ENCODE data around the gene GAD2.

The GAD2 gene

GRCh38 chr10:26214551-26215395, 1.8 kb upstream of the GAD2 start:
- peaks cover 18% of the 10 kb centered on the region for H3K4me1 ChIP-seq (ENCODE audit: insufficient read depth, low read length)
- peak overlapping the region; percentile 63 for H3K9ac ChIP-seq (ENCODE audit: low read depth, low read length)
- no peaks in the 10 kb centered on the region for H3K36me3 ChIP-seq (ENCODE audit: insufficient read depth, low read length)
- no peaks in the 10 kb centered on the region for H3K9me3 ChIP-seq (ENCODE audit: control insufficient read depth, insufficient read depth, low read length)

- H3K4me1 ChIP-seq (ENCODE audit: insufficient read depth, low read length) = peaks cover 18% of the 10 kb centered on the region
- peak overlapping the region; percentile 63 for H3K9ac ChIP-seq (ENCODE audit: low read depth, low read length)
Measured at GRCh38 chr10:26215396-26215934, 1.1 kb upstream of the GAD2 start.

GRCh38 chr10:26215935-26216584, 514 bp upstream of the GAD2 start:
- Histone ChIP-seq H3K9ac (ENCODE audit: low read depth, low read length) (peak overlapping the region; percentile 63; the same call in 1 of the 2 replicates), H3K4me1 (ENCODE audit: insufficient read depth, low read length) (peaks cover 18% of the 10 kb centered on the region), H3K9me3 (ENCODE audit: control insufficient read depth, insufficient read depth, low read length) (no peaks in the 10 kb centered on the region), H3K36me3 (ENCODE audit: insufficient read depth, low read length) (no peaks in the 10 kb centered on the region)

More at GRCh38 chr10:26215396-26215934, 1.1 kb upstream of the GAD2 start:
- H3K9me3 ChIP-seq (ENCODE audit: control insufficient read depth, insufficient read depth, low read length) = no peaks in the 10 kb centered on the region
- H3K36me3 ChIP-seq (ENCODE audit: insufficient read depth, low read length) = no peaks in the 10 kb centered on the region

DNA sequence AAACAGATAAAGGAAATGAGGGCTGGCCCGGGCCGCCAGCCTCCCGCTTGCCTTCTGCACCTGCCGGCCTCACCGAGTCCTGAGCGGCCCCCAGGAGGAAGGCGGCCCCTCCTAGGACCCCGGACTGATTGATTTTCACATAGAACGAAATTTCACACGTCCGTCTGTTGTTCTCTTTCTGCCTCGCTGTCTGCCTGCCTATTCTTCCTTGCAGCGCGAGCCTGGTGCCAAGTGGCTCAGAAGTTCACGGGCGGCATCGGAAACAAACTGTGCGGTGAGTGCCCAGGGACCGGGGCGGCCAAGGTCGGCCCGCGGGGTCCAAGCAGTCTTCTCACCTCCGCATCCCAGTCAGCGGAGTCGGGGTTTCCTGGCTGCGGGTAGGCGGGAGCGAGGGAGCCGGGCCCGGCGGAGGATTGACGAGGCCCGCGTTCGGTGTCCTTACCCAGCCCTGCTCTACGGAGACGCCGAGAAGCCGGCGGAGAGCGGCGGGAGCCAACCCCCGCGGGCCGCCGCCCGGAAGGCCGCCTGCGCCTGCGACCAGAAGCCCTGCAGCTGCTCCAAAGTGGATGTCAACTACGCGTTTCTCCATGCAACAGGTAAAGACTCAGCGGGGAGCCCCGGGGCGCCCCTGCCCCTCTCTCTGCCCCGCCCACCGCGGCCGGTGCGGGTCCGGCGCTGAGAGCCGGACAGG, 967 bp downstream of the GAD2 start:
- no peaks in the 10 kb centered on the region for H3K9me3 ChIP-seq (ENCODE audit: control insufficient read depth, insufficient read depth, low read length)
- peaks cover 13% of the 10 kb centered on the region for H3K4me1 ChIP-seq (ENCODE audit: insufficient read depth, low read length)
- H3K36me3 ChIP-seq (ENCODE audit: insufficient read depth, low read length) = no peaks in the 10 kb centered on the region
- H3K9ac ChIP-seq (ENCODE audit: low read depth, low read length) = peak overlapping the region; percentile 63

- Histone ChIP-seq H3K9ac (ENCODE audit: low read depth, low read length) (no peak overlapping the region), H3K36me3 (ENCODE audit: insufficient read depth, low read length) (no peaks in the 10 kb centered on the region), H3K4me1 (ENCODE audit: insufficient read depth, low read length) (no peaks in the 10 kb centered on the region; the same call in none of the 2 replicates), H3K9me3 (ENCODE audit: control insufficient read depth, insufficient read depth, low read length) (no peaks in the 10 kb centered on the region)
Measured at GRCh38 chr10:26219676-26220075, 3.1 kb downstream of the GAD2 start.

GRCh38 chr10:26220901-26221300, 4.3 kb downstream of the GAD2 start:
- Histone ChIP-seq H3K4me1 (ENCODE audit: insufficient read depth, low read length) (no peaks in the 10 kb centered on the region; the same call in 1 of the 2 replicates), H3K36me3 (ENCODE audit: insufficient read depth, low read length) (no peaks in the 10 kb centered on the region), H3K9ac (ENCODE audit: low read depth, low read length) (no peak overlapping the region), H3K9me3 (ENCODE audit: control insufficient read depth, insufficient read depth, low read length) (no peaks in the 10 kb centered on the region)

GRCh38 chr10:26221541-26221940, 5.0 kb downstream of the GAD2 start:
- no peaks in the 10 kb centered on the region; the same call in 1 of the 2 replicates for H3K4me1 ChIP-seq (ENCODE audit: insufficient read depth, low read length)
- no peaks in the 10 kb centered on the region for H3K9me3 ChIP-seq (ENCODE audit: control insufficient read depth, insufficient read depth, low read length)
- no peaks in the 10 kb centered on the region for H3K36me3 ChIP-seq (ENCODE audit: insufficient read depth, low read length)
- H3K9ac ChIP-seq (ENCODE audit: low read depth, low read length) = no peak overlapping the region

DNA sequence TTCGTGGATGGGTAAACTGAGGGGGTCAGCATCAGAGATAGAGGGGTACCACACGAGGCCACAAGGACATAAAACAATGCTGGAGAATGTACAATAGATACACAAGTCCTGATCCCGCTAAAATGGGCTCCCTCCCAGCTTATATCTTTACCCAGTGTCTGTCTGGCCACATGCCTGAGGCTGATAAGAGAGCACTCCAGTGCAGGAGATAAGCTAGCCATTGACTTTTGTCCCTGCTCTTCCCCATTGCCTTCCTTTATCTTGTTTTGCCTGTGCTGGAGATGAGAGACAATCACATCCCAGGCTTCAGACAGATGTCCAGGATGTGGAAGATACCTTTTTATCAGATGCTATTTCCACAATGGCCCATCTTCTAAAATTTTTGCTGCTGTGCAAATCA, 6.0 kb downstream of the GAD2 start:
- H3K36me3 ChIP-seq (ENCODE audit: insufficient read depth, low read length) = no peaks in the 10 kb centered on the region
- H3K9ac ChIP-seq (ENCODE audit: low read depth, low read length) = no peak overlapping the region
- H3K9me3 ChIP-seq (ENCODE audit: control insufficient read depth, insufficient read depth, low read length) = no peaks in the 10 kb centered on the region
- H3K4me1 ChIP-seq (ENCODE audit: insufficient read depth, low read length) = no peaks in the 10 kb centered on the region; the same call in 1 of the 2 replicates

DNA sequence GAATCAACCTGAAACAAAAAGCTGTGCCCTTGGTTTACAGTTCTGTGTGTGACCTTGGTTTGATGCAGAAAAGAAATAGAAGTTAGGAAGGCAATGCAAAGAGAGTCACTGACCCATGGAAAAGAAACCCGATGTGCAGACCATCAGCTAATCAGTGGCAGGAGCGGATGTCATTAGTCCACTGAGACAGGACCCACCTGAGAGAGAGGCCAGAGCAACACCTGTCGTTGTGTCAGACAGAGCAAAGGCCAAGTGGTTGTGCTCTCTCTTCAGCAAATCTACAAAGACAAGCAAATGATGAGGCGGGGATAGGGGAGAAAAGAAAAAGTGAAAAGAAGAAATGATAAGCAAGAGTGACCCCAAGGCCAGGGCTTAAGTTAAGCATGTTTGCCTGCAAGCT, 8.7 kb downstream of the GAD2 start:
- Histone ChIP-seq H3K36me3 (ENCODE audit: insufficient read depth, low read length) (no peaks in the 10 kb centered on the region), H3K9me3 (ENCODE audit: control insufficient read depth, insufficient read depth, low read length) (no peaks in the 10 kb centered on the region), H3K9ac (ENCODE audit: low read depth, low read length) (no peak overlapping the region), H3K4me1 (ENCODE audit: insufficient read depth, low read length) (no peaks in the 10 kb centered on the region)

GRCh38 chr10:26227786-26228185, 11.2 kb downstream of the GAD2 start:
- Histone ChIP-seq H3K36me3 (ENCODE audit: insufficient read depth, low read length) (no peaks in the 10 kb centered on the region), H3K4me1 (ENCODE audit: insufficient read depth, low read length) (no peaks in the 10 kb centered on the region), H3K9ac (ENCODE audit: low read depth, low read length) (no peak overlapping the region), H3K9me3 (ENCODE audit: control insufficient read depth, insufficient read depth, low read length) (no peaks in the 10 kb centered on the region)

DNA sequence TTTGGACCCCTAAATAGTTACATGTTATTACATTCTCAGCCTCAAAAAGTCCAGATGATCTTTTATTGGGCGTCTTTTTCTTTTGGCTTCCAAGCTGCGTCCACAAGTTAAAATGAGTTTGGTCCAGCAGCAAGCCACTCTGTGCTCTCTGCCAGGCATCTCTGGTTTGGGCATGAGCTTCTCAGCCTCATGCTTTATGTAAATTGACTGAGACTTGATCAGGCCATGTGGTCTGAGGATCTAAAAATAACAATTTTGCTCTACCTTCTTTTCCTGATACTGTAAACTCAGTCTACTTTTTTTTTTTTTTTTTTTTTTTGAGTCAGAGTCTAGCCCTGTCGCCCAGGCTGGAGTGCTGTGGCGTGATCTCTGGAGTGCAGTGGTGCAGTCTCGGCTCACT, 15.6 kb downstream of the GAD2 start:
- Histone ChIP-seq H3K9ac (ENCODE audit: low read depth, low read length) (no peak overlapping the region), H3K4me1 (ENCODE audit: insufficient read depth, low read length) (no peaks in the 10 kb centered on the region), H3K9me3 (ENCODE audit: control insufficient read depth, insufficient read depth, low read length) (no peaks in the 10 kb centered on the region), H3K36me3 (ENCODE audit: insufficient read depth, low read length) (no peaks in the 10 kb centered on the region)

DNA sequence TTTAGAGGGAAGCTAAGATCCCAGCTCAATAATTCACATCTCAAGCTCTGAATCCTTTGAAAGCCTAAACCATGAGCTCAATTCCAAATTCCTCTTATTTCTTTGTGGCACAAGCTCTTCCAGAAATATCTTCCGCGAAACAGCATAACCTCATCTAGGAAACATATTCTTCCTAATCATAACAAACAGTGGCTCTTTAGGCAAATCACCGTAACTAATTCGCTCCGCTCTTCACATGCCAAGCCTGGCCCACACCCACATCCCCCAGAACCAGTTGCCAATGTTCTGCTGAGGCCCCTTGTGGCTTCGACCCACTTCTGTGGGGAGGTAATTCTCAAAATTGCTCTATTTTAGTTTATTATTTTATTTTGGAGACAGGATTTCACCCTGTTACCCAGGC, 19.2 kb downstream of the GAD2 start:
- Histone ChIP-seq H3K9me3 (ENCODE audit: control insufficient read depth, insufficient read depth, low read length) (no peaks in the 10 kb centered on the region), H3K4me1 (ENCODE audit: insufficient read depth, low read length) (no peaks in the 10 kb centered on the region), H3K36me3 (ENCODE audit: insufficient read depth, low read length) (no peaks in the 10 kb centered on the region), H3K9ac (ENCODE audit: low read depth, low read length) (no peak overlapping the region)

DNA sequence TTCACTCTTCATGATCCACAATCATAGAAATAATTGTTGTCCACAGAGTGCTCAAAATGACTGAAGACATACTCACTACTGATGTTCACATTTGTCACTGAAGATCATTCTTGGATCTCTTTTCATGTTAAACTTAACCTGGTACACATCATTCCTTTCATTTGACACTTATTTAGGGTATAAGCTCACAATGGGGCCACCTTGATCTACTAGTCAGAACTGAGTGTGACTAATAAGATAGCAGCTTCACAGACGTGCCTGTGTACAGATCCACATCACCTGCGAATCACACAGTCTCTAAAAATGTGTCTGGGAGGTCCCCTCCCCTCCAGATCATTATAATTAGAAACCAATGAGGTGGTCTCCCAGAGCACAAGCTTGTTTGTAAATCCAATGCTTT, 21.8 kb downstream of the GAD2 start:
- Histone ChIP-seq H3K4me1 (ENCODE audit: insufficient read depth, low read length) (peaks cover 6% of the 10 kb centered on the region), H3K9ac (ENCODE audit: low read depth, low read length) (no peak overlapping the region), H3K36me3 (ENCODE audit: insufficient read depth, low read length) (no peaks in the 10 kb centered on the region), H3K9me3 (ENCODE audit: control insufficient read depth, insufficient read depth, low read length) (no peaks in the 10 kb centered on the region)

- no peak overlapping the region for H3K9ac ChIP-seq (ENCODE audit: low read depth, low read length)
- H3K9me3 ChIP-seq (ENCODE audit: control insufficient read depth, insufficient read depth, low read length) = no peaks in the 10 kb centered on the region
- no peaks in the 10 kb centered on the region for H3K36me3 ChIP-seq (ENCODE audit: insufficient read depth, low read length)
- peaks cover 8% of the 10 kb centered on the region for H3K4me1 ChIP-seq (ENCODE audit: insufficient read depth, low read length)
Measured at GRCh38 chr10:26242706-26243350, 26.3 kb downstream of the GAD2 start.
